ENCODE results near the gene UBE2N. TPM values are rescaled to one million over a fixed set of nuclear protein-coding genes. Genes with fewer than 3 reads are reported as not detected.

UBE2N gene
- total RNA-seq, 4 donors from 2014 or later: 22.3 to 55.9 (median 30.8) TPM

GRCh38 chr12:93365616-93366405, 75.9 kb downstream of the UBE2N start:
- Histone ChIP-seq H3K9me3 (no peaks in the 10 kb centered on the region), H3K4me3 (replicated peaks in 1 of 3) (no peak overlapping the region), H3K36me3 (no peaks in the 10 kb centered on the region), H3K4me1 (peaks cover 21 to 35% of the 10 kb centered on the region in 2 donors), H3K27ac (no peak overlapping the region), H3K27me3 (no peaks in the 10 kb centered on the region)
- WGBS, 2 donors: 79 to 80% methylated on average over 7 of the region's 7 CpGs
- no peak for TF ChIP-seq CTCF (IDR thresholded peaks at IDR 0.05)
- no peak for TF ChIP-seq POLR2A (IDR thresholded peaks at IDR 0.05)
- intact Hi-C loops (cut with DNase I): no loop called here
- no peak for DNase-seq

- peak; percentile 23 to 35 for DNase-seq
- TF ChIP-seq CTCF (IDR thresholded peaks at IDR 0.05) (no peak), POLR2A (IDR thresholded peaks at IDR 0.05) (peak in 1 of 2 donors; percentile 53)
- WGBS, 2 donors: 61 to 65% methylated on average over 3 of the region's 3 CpGs
- peaks cover 38 to 40% of the 10 kb centered on the region in 2 donors for H3K4me1 ChIP-seq
- H3K36me3 ChIP-seq: no peaks in the 10 kb centered on the region
- no peak overlapping the region for H3K4me3 ChIP-seq (replicated peaks in 1 of 3)
- intact Hi-C loops (cut with DNase I): no loop called here
- no peaks in the 10 kb centered on the region for H3K27me3 ChIP-seq
- no peaks in the 10 kb centered on the region for H3K9me3 ChIP-seq
- peak overlapping the region; percentile 79 to 88 (median 80) for H3K27ac ChIP-seq
These were observed 77.9 kb downstream of the UBE2N start for GRCh38 chr12:93363841-93364297.

GRCh38 chr12:93361151-93361919, 80.4 kb downstream of the UBE2N start:
- 82 to 88% methylated on average over 5 of the region's 5 CpGs for WGBS, 2 donors
- no peak for TF ChIP-seq CTCF (IDR thresholded peaks at IDR 0.05)
- TF ChIP-seq POLR2A (IDR thresholded peaks at IDR 0.05): peak in 1 of 2 donors; percentile 44
- Histone ChIP-seq H3K27ac (peak overlapping the region; percentile 21 to 64 (median 23)), H3K36me3 (no peaks in the 10 kb centered on the region), H3K4me1 (peaks cover 43 to 45% of the 10 kb centered on the region in 2 donors), H3K27me3 (no peaks in the 10 kb centered on the region), H3K9me3 (no peaks in the 10 kb centered on the region), H3K4me3 (replicated peaks in 1 of 3) (no peak overlapping the region)
- DNase-seq: peak; percentile 75 to 80
- intact Hi-C loops (cut with DNase I): no loop called here

DNA sequence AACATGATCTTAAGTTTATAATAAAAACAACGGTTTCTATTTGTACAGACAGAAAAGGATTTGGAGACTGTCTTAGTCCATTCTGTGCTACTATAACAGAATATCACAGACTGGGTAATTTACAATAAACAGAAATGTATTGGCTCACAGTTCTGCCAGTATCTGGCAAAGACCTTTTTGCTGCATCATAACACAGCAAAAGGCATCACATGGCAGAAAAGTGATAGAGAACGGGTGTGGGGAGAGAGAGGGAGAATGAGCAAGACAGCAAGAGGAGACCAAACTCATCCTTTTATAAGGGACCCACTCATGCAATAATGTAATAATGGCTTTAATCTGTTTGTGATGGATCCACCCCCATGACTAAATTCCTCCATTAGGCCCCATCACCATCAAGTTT, 81.1 kb downstream of the UBE2N start:
- Histone ChIP-seq H3K4me1 (peaks cover 43 to 45% of the 10 kb centered on the region in 2 donors), H3K36me3 (no peaks in the 10 kb centered on the region), H3K9me3 (no peaks in the 10 kb centered on the region), H3K27me3 (no peaks in the 10 kb centered on the region), H3K4me3 (replicated peaks in 1 of 3) (no peak overlapping the region), H3K27ac (peak overlapping the region in 2 of 3 donors; percentile 21 to 64)
- TF ChIP-seq CTCF (IDR thresholded peaks at IDR 0.05) (no peak), POLR2A (IDR thresholded peaks at IDR 0.05) (no peak)
- 81 to 87% methylated on average over 2 of the region's 2 CpGs for WGBS, 2 donors
- DNase-seq: no peak
- intact Hi-C loops (cut with DNase I): no loop called here

All from thyroid gland (tissue), 4 donors.